CD4-positive, alpha-beta T cell (primary cell): Measurements from ENCODE around the gene C7. TPM values are rescaled to one million over a fixed set of nuclear protein-coding genes. Genes with fewer than 3 reads are reported as not detected.

ENCODE experiments used
- ATAC-seq: fragments of 200-7000 bp; cut with Tn5 transposase; one replicate; pipeline ENCODE4 v1.10.0; 2022; ENCODE audit warnings: mild to moderate bottlenecking; ENCODE audit not compliant: poor library complexity
- CTCF ChIA-PET: fragments of 350-600 bp; sonication (Branson Sonifier 250); formaldehyde crosslinking; loops from one replicate; lab custom pipeline; 2021; ENCODE audit warnings: antibody characterized with exemption, inconsistent platforms; lab: Charles Lee
- POLR2A ChIA-PET: fragments of 350-600 bp; sonication (Branson Sonifier 250); formaldehyde crosslinking; loops from one replicate; lab custom pipeline; 2021; ENCODE audit warnings: antibody characterized with exemption, inconsistent platforms; lab: Charles Lee
- DNase-seq, 14 experiments: peaks; one replicate each; pipeline ENCODE4 v3.0.0-alpha.2; 2013 to 2020; ENCODE audit warnings: mixed read lengths in 2 of 14
- H3K27ac ChIP-seq, 2 donors: one replicate each; pipeline versions ENCODE4 v1.5.1 to v1.7.0; 2013; ENCODE audit warnings: low read length in 2 of 2, low read depth in 1 of 2, mild to moderate bottlenecking in 1 of 2
- H3K27me3 ChIP-seq, 2 experiments: 1 replicate in 1 of 2; 2 replicates in 1 of 2; pipeline versions ENCODE4 v1.6.1 to v1.7.0; 2013; ENCODE audit warnings: low read length in 2 of 2, control low read depth in 1 of 2, mild to moderate bottlenecking in 1 of 2, moderate library complexity in 1 of 2; ENCODE audit not compliant: insufficient read depth in 2 of 2, control insufficient read depth in 1 of 2
- H3K36me3 ChIP-seq: one replicate; pipeline ENCODE4 v1.6.1; 2013; ENCODE audit warnings: low read length, control low read depth; ENCODE audit not compliant: insufficient read depth
- H3K4me1 ChIP-seq: one replicate; pipeline ENCODE4 v1.6.1; 2013; ENCODE audit warnings: low read length, control low read depth; ENCODE audit not compliant: insufficient read depth
- H3K4me3 ChIP-seq: one replicate; pipeline ENCODE4 v1.5.1; 2013; ENCODE audit warnings: mild to moderate bottlenecking, low read length, moderate library complexity
- H3K9me3 ChIP-seq, 2 experiments: 1 replicate in 1 of 2; 2 replicates in 1 of 2; pipeline versions ENCODE4 v1.6.1 to v1.7.0; 2013; ENCODE audit warnings: low read length in 2 of 2, mild to moderate bottlenecking in 2 of 2, control low read depth in 1 of 2, moderate library complexity in 1 of 2; ENCODE audit not compliant: control insufficient read depth in 1 of 2, insufficient read depth in 1 of 2
- H3K27ac Mint-ChIP-seq: one replicate; pipeline ENCODE4 v1.8.0; 2020; ENCODE audit warnings: mixed read lengths
- H3K27me3 Mint-ChIP-seq: one replicate; pipeline ENCODE4 v1.8.0; 2021; ENCODE audit warnings: mixed read lengths
- H3K36me3 Mint-ChIP-seq: one replicate; pipeline ENCODE4 v1.8.0; 2021; ENCODE audit warnings: low read depth, mixed read lengths
- H3K4me1 Mint-ChIP-seq: one replicate; pipeline ENCODE4 v1.8.0; 2021; ENCODE audit warnings: low read depth, mixed read lengths
- H3K4me3 Mint-ChIP-seq: one replicate; pipeline ENCODE4 v1.8.0; 2020; ENCODE audit warnings: mild to moderate bottlenecking, mixed read lengths
- H3K9me3 Mint-ChIP-seq: one replicate; pipeline ENCODE4 v1.8.0; 2020; ENCODE audit warnings: mixed read lengths
- intact Hi-C, 2 experiments: fragments of 100-400 bp; cut with DNase I in 1 of 2; cut with micrococcal nuclease in 1 of 2; formaldehyde crosslinking; loops; one replicate each; pipeline versions ENCODE4 v1.15.1 to v1.9.0; 2023 to 2025; cut with DNase I, micrococcal nuclease
- total RNA-seq, 174 experiments: library from RNA in 2 of 174; stranded (reverse) in 2 of 174; gene quantifications; one replicate each; pipeline ENCODE4 v1.2.3 and lab custom pipeline; 2021 to 2026
- TF ChIP-seq, protein P1 (sequence below): fragments of 200-600 bp; IDR thresholded peaks from one replicate; pipeline ENCODE4 v1.8.0; 2022; ENCODE audit warnings: antibody characterized with exemption, mild to moderate bottlenecking

C7 gene
- total RNA-seq, 2 experiments from 2014 or later: not detected

DNA sequence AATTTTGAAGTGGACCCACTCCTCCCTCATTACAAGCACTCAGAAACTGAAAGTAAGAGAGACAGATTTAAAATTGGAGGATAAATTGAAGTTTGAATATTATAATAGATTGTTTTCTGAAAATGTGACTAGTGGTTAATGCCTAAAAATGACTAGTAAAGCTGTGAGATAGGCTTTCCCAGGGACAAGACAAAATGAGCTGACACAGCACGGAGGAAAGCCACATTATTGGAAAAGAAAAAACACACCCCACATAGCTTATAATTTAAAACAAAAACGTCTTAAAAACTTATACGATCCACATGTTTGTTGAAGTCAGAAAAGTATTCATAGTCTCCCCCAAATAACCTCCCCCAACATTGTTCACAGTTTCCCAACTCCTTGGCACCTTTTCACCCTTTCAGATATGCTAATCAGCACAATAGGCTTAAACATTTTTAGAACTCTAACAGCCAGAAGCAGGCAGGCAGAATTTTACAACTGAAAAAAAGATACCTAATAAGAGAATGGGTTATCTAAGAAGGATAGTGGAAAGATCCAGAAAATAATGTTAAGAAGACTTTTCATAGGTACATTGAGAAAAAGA, 6.1 kb downstream of the C7 start:
- CTCF ChIA-PET: no interaction called here
- H3K27me3 ChIP-seq: peaks cover 3 to 10% of the 10 kb centered on the region in 2 experiments
- no peaks in the 10 kb centered on the region for H3K9me3 ChIP-seq
- Mint-ChIP-seq H3K36me3 (no peaks in the 10 kb centered on the region), H3K4me1 (no peaks in the 10 kb centered on the region), H3K4me3 (no peak overlapping the region), H3K27ac (no peak overlapping the region), H3K9me3 (no peaks in the 10 kb centered on the region), H3K27me3 (peaks cover 52% of the 10 kb centered on the region)
- no peaks in the 10 kb centered on the region for H3K4me1 ChIP-seq
- H3K27ac ChIP-seq: no peak overlapping the region
- intact Hi-C loops: no loop called here
- DNase-seq (no peak), ATAC-seq (no peak)
- TF ChIP-seq, protein P1, sequence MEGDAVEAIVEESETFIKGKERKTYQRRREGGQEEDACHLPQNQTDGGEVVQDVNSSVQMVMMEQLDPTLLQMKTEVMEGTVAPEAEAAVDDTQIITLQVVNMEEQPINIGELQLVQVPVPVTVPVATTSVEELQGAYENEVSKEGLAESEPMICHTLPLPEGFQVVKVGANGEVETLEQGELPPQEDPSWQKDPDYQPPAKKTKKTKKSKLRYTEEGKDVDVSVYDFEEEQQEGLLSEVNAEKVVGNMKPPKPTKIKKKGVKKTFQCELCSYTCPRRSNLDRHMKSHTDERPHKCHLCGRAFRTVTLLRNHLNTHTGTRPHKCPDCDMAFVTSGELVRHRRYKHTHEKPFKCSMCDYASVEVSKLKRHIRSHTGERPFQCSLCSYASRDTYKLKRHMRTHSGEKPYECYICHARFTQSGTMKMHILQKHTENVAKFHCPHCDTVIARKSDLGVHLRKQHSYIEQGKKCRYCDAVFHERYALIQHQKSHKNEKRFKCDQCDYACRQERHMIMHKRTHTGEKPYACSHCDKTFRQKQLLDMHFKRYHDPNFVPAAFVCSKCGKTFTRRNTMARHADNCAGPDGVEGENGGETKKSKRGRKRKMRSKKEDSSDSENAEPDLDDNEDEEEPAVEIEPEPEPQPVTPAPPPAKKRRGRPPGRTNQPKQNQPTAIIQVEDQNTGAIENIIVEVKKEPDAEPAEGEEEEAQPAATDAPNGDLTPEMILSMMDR: no peak
- no peaks in the 10 kb centered on the region for H3K36me3 ChIP-seq
- POLR2A ChIA-PET: no interaction called here
- no peak overlapping the region for H3K4me3 ChIP-seq

DNA sequence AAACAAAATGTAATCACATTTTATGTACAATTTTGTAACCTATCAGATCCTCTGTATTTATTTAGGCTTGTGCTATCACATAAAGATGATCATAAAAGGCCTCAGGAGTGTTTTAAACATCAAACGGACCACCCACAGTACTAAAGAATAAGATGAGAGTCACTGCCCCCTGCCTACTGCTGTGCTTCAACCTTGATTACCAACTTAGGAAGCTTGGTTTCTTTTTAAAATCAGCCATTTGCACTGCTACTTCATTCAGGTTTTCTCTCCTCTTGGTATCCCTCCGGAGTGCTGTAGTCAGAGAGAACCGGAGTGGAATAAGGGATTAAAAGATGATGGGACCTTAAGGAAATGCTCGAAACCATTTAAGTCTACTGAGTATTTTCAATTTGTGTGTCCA, 6.9 kb downstream of the C7 start:
- Histone ChIP-seq H3K27ac (no peak overlapping the region), H3K36me3 (no peaks in the 10 kb centered on the region), H3K4me1 (no peaks in the 10 kb centered on the region), H3K27me3 (peaks cover 3 to 10% of the 10 kb centered on the region in 2 experiments), H3K4me3 (no peak overlapping the region), H3K9me3 (no peaks in the 10 kb centered on the region)
- ChIA-PET CTCF (no interaction called here), POLR2A (no interaction called here)
- Mint-ChIP-seq H3K27me3 (peaks cover 49% of the 10 kb centered on the region), H3K4me1 (no peaks in the 10 kb centered on the region), H3K27ac (no peak overlapping the region), H3K4me3 (no peak overlapping the region), H3K9me3 (no peaks in the 10 kb centered on the region), H3K36me3 (no peaks in the 10 kb centered on the region)
- intact Hi-C loops: no loop called here
- TF ChIP-seq, protein P1: no peak
- DNase-seq (no peak), ATAC-seq (no peak)

DNA sequence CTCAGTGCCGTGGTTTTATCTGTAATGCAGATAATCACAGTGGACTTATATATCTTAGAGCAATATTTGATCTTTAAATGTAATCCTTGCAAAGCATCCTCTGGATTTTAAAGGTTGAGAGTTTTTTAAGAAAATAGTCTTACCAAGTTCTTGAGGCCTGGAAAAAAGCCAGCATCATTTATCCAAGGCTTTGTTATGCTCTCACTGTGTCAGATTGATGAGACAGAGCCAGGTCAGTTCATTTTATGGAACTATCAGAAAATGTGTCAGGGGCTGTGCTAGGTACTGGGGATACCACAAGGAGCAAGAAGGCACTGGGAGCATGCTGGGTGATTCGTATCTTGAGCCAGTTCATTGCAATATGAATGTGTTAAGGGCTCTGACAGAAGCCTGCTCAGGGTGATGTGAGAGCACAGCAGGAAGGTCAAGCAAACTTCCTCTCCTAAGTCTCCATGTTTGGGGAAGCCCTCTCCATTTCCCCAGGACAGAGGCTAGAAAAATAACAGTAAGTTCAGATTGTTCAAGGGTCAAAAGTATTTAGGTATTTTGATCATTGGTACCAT, 19.7 kb downstream of the C7 start:
- intact Hi-C loops: no loop called here
- Histone ChIP-seq H3K27ac (no peak overlapping the region), H3K4me1 (no peaks in the 10 kb centered on the region), H3K9me3 (peaks cover 8 to 31% of the 10 kb centered on the region in 2 experiments), H3K27me3 (peaks cover 0 to 4% of the 10 kb centered on the region in 2 experiments), H3K4me3 (no peak overlapping the region), H3K36me3 (no peaks in the 10 kb centered on the region)
- Mint-ChIP-seq H3K36me3 (no peaks in the 10 kb centered on the region), H3K4me3 (no peak overlapping the region), H3K27ac (no peak overlapping the region), H3K27me3 (peaks cover 8% of the 10 kb centered on the region), H3K9me3 (peaks cover 10% of the 10 kb centered on the region), H3K4me1 (no peaks in the 10 kb centered on the region)
- DNase-seq: no peak
- no peak for ATAC-seq
- ChIA-PET POLR2A (no interaction called here), CTCF (no interaction called here)
- TF ChIP-seq, protein P1: no peak
